ENCODE data around the gene FIP1L1. TPM values are rescaled to one million over a fixed set of nuclear protein-coding genes. Genes with fewer than 3 reads are reported as not detected.
"Not testable (repeated sequence)": the region's sequence is repeated elsewhere in the genome, so short reads cannot be mapped to it uniquely, and the experiment has no call there.

FIP1L1 gene
- total RNA-seq, 1 experiment from 2014 or later, result 47.6 TPM

DNA sequence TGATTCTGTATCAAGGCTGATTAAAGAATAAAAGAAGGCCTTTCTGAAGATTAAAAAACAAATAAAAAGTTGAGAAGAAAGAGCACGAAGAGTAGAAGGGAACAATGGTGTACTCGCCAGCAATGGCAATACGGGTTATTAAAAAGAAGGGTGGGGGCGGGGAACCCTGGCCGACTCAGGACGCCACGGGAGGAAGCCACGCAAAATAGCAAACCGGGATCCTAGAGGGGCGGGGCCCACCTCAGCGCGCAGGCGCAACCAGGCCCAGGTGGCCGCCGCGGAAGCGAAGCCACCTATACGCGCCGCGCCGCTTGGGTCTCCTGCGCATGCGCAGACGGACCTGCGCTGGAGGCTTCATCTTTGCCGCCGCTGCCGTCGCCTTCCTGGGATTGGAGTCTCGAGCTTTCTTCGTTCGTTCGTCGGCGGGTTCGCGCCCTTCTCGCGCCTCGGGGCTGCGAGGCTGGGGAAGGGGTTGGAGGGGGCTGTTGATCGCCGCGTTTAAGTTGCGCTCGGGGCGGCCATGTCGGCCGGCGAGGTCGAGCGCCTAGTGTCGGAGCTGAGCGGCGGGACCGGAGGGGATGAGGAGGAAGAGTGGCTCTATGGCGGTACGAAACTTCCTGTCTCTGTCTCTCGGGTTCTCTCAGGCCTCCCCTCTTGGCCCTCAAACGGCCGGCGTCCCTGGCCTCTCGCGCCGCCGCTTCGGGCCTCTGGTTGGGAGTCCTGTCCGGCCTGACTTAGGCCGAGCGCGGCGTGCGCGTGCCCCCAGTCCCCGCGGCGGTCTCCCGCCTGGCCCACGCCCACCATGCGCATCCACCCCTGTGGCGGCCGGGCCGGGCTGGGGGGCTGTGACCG, at the start of gene FIP1L1 (continued):
- TF ChIP-seq ZNF396 (CRISPR knock-in tag; IDR thresholded peaks at IDR 0.05; ENCODE audit: borderline replicate concordance) (no peak), NFATC4 (CRISPR knock-in tag; IDR thresholded peaks at IDR 0.05) (no peak), SP1 (CRISPR knock-in tag; conservative IDR thresholded peaks at IDR 0.05) (peak; percentile 50; the same call in 1 of the 2 replicates), NR1H2 (CRISPR knock-in tag; IDR thresholded peaks at IDR 0.05) (no peak), MYBL2 (CRISPR knock-in tag; IDR thresholded peaks at IDR 0.05) (peak; percentile 58; the same call in 1 of the 2 replicates), IRF2 (CRISPR knock-in tag; IDR thresholded peaks at IDR 0.05; ENCODE audit: borderline replicate concordance, low read depth) (no peak)
- TF ChIP-seq, protein P1, sequence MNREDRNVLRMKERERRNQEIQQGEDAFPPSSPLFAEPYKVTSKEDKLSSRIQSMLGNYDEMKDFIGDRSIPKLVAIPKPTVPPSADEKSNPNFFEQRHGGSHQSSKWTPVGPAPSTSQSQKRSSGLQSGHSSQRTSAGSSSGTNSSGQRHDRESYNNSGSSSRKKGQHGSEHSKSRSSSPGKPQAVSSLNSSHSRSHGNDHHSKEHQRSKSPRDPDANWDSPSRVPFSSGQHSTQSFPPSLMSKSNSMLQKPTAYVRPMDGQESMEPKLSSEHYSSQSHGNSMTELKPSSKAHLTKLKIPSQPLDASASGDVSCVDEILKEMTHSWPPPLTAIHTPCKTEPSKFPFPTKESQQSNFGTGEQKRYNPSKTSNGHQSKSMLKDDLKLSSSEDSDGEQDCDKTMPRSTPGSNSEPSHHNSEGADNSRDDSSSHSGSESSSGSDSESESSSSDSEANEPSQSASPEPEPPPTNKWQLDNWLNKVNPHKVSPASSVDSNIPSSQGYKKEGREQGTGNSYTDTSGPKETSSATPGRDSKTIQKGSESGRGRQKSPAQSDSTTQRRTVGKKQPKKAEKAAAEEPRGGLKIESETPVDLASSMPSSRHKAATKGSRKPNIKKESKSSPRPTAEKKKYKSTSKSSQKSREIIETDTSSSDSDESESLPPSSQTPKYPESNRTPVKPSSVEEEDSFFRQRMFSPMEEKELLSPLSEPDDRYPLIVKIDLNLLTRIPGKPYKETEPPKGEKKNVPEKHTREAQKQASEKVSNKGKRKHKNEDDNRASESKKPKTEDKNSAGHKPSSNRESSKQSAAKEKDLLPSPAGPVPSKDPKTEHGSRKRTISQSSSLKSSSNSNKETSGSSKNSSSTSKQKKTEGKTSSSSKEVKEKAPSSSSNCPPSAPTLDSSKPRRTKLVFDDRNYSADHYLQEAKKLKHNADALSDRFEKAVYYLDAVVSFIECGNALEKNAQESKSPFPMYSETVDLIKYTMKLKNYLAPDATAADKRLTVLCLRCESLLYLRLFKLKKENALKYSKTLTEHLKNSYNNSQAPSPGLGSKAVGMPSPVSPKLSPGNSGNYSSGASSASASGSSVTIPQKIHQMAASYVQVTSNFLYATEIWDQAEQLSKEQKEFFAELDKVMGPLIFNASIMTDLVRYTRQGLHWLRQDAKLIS (CRISPR knock-in tag; IDR thresholded peaks at IDR 0.05; ENCODE audit: borderline replicate concordance), result no peak
- TF ChIP-seq, protein P2, sequence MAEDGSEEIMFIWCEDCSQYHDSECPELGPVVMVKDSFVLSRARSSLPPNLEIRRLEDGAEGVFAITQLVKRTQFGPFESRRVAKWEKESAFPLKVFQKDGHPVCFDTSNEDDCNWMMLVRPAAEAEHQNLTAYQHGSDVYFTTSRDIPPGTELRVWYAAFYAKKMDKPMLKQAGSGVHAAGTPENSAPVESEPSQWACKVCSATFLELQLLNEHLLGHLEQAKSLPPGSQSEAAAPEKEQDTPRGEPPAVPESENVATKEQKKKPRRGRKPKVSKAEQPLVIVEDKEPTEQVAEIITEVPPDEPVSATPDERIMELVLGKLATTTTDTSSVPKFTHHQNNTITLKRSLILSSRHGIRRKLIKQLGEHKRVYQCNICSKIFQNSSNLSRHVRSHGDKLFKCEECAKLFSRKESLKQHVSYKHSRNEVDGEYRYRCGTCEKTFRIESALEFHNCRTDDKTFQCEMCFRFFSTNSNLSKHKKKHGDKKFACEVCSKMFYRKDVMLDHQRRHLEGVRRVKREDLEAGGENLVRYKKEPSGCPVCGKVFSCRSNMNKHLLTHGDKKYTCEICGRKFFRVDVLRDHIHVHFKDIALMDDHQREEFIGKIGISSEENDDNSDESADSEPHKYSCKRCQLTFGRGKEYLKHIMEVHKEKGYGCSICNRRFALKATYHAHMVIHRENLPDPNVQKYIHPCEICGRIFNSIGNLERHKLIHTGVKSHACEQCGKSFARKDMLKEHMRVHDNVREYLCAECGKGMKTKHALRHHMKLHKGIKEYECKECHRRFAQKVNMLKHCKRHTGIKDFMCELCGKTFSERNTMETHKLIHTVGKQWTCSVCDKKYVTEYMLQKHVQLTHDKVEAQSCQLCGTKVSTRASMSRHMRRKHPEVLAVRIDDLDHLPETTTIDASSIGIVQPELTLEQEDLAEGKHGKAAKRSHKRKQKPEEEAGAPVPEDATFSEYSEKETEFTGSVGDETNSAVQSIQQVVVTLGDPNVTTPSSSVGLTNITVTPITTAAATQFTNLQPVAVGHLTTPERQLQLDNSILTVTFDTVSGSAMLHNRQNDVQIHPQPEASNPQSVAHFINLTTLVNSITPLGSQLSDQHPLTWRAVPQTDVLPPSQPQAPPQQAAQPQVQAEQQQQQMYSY (CRISPR knock-in tag; IDR thresholded peaks at IDR 0.05), result no peak
- TF ChIP-seq, protein P3, sequence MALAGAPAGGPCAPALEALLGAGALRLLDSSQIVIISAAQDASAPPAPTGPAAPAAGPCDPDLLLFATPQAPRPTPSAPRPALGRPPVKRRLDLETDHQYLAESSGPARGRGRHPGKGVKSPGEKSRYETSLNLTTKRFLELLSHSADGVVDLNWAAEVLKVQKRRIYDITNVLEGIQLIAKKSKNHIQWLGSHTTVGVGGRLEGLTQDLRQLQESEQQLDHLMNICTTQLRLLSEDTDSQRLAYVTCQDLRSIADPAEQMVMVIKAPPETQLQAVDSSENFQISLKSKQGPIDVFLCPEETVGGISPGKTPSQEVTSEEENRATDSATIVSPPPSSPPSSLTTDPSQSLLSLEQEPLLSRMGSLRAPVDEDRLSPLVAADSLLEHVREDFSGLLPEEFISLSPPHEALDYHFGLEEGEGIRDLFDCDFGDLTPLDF (CRISPR knock-in tag; IDR thresholded peaks at IDR 0.05), result no peak
- TF ChIP-seq, protein P4, sequence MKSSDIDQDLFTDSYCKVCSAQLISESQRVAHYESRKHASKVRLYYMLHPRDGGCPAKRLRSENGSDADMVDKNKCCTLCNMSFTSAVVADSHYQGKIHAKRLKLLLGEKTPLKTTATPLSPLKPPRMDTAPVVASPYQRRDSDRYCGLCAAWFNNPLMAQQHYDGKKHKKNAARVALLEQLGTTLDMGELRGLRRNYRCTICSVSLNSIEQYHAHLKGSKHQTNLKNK (CRISPR knock-in tag; IDR thresholded peaks at IDR 0.05), result no peak

DNA sequence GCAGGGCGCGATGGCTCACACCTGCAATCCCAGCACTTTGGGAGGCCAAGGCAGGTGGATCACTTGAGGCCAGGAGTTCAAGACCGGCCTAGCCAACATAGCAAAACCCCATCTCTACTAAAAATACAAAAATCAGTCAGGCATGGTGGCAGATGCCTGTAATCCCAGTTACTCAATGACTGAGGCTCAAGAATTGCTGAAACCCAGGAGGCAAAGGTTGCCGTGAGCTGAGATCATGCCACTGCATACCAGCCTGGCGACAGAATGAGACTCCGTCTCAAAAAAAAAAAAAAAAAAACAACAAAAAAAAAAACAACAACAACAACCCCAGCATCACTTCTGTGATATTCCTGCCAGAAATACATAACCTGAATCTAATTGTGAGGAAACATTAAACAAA, 42.5 kb upstream of the FIP1L1 start:
- ATAC-seq; H3K27me3 Mint-ChIP-seq (ENCODE audit: low read depth); POLR2A ChIA-PET; CTCF ChIA-PET; H3K27ac Mint-ChIP-seq; H3K36me3 Mint-ChIP-seq; H3K4me1 Mint-ChIP-seq; H3K9me3 Mint-ChIP-seq; DNase-seq (ENCODE audit: low spot score); H3K4me3 Mint-ChIP-seq: not testable (repeated sequence)

DNA sequence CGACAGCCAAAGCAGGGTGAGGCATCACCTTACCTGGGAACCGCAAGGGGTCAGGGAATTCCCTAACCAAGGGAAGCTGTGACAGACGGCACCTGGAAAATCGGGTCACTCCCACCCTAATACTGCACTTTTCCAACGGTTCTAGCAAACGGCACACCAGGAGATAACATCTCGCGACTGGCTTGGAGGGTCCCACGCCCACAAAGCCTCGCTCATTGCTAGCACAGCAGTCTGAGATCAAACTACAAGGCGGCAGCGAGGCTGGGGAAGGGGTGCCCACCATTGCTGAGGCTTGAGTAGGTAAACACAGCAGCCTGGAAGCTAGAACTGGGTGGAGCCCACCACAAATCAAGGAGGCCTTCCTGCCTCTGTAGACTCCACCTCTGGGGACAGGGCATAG, 37.3 kb upstream of the FIP1L1 start:
- CTCF ChIA-PET, result not testable (repeated sequence)

DNA sequence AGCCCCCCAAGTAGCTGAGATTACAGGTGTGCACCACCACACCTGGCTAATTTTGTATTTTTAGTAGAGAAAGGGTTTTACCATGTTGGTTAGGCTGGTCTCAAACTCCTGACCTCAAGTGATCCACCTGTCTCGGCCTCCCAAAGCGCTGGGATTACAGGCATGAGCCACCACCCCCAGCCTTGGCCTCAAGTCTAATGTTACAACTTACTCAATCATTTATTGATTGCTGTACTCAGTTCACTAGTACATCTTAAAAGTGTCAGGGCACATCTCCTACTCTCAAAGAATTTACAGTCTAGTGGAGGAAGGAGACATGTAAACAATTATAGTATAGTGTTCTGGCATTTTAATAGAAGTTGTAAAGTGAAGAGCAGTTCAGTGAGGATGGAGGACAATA, 31.0 kb upstream of the FIP1L1 start:
- CTCF ChIA-PET; H3K27me3 Mint-ChIP-seq (ENCODE audit: low read depth); H3K4me1 Mint-ChIP-seq; ATAC-seq; POLR2A ChIA-PET; H3K4me3 Mint-ChIP-seq; H3K36me3 Mint-ChIP-seq; H3K27ac Mint-ChIP-seq; DNase-seq (ENCODE audit: low spot score): not testable (repeated sequence)
- peaks cover 15% of the 10 kb centered on the region for H3K9me3 Mint-ChIP-seq

More for the DNA sequence above, 37.3 kb upstream of the FIP1L1 start:
- peaks cover 19% of the 10 kb centered on the region for H3K9me3 Mint-ChIP-seq
- H3K4me3 Mint-ChIP-seq; H3K27me3 Mint-ChIP-seq (ENCODE audit: low read depth); ATAC-seq; H3K27ac Mint-ChIP-seq; H3K4me1 Mint-ChIP-seq; POLR2A ChIA-PET; DNase-seq (ENCODE audit: low spot score); H3K36me3 Mint-ChIP-seq: not testable (repeated sequence)

All from WTC11 (cell line).